IPS DF 6.9 (cell line): ENCODE data around the gene XYLT1.

Experiments used
- DNase-seq: peaks from one replicate; pipeline ENCODE4 v3.0.0-alpha.2; 2013; ENCODE audit warnings: low read depth, low spot score
- H3K27ac ChIP-seq: one replicate; pipeline ENCODE4 v1.5.1; 2013; ENCODE audit warnings: low read length, control low read depth
- H3K27me3 ChIP-seq: 2 replicates; pipeline ENCODE4 v1.6.1; 2013; ENCODE audit warnings: mild to moderate bottlenecking, low read length; ENCODE audit not compliant: control insufficient read depth, insufficient read depth
- H3K36me3 ChIP-seq: 2 replicates; pipeline ENCODE4 v1.6.1; 2013; ENCODE audit warnings: low read length; ENCODE audit not compliant: control insufficient read depth, insufficient read depth
- H3K4me1 ChIP-seq: 2 replicates; pipeline ENCODE4 v1.6.1; 2013; ENCODE audit warnings: low read length; ENCODE audit not compliant: control insufficient read depth, insufficient read depth
- H3K4me3 ChIP-seq: 2 replicates; pipeline ENCODE4 v1.5.1; 2013; ENCODE audit warnings: mild to moderate bottlenecking, low read length
- H3K9me3 ChIP-seq: 2 replicates; pipeline ENCODE4 v1.6.1; 2013; ENCODE audit warnings: low read length, inconsistent platforms; ENCODE audit not compliant: control insufficient read depth, insufficient read depth
- whole genome bisulfite sequencing: extraction: QIAGEN DNeasy Blood & Tissue Kit; methylation state at CpG from one replicate; pipeline ENCODE4 v1.1.7; 2013; ENCODE audit warnings: mixed read lengths, missing lambda C conversion rate; ENCODE audit not compliant: insufficient read length, insufficient coverage; 5-methylcytosine and 5-hydroxymethylcytosine counted together

XYLT1 gene

DNA sequence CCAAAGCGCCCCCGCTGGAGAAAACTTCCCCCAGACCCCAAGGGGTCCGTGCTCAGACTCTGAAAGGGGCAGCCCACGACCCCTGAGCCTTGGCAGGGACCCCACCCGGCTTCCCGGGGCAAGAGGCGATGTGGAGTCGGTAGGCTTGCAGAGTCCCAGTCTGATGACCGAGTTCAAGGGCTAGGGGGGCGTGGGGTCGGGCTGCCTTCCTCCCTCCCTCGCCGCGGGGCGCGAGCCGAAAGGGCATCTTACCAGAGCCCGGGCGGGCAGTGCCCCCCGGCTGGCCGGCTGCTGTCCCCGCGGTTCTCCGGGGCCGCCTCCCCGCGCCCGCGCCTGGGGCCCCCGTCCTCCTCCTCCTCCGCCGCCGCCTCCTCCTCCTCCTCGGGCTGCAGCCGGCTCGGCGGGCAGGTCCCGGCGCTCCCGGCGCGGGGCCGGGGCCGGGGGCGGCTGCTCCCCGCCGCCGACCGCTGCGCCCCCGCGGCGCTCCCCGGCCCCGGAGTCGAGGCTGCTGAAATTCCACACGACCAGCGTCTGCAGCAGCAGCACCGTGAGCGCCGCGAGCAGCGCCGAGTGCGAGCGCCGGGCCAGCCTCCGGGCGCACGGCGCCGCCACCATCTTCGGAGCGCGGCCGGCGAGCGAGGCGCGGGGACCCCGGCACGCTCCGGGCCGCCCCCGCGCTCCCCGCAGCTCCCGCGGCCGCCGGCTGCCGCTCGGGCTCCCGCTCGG lies 415 bp downstream of the XYLT1 start:
- Histone ChIP-seq H3K4me3 (peak overlapping the region; percentile 58; the same call in 1 of the 2 replicates), H3K36me3 (no peaks in the 10 kb centered on the region), H3K27ac (no peak overlapping the region), H3K4me1 (no peaks in the 10 kb centered on the region), H3K27me3 (peaks cover 6% of the 10 kb centered on the region; the same call in 1 of the 2 replicates), H3K9me3 (no peaks in the 10 kb centered on the region)
- DNase-seq, result no peak
- no CpG with 5 or more reads among the region's 95 CpGs for WGBS

DNA sequence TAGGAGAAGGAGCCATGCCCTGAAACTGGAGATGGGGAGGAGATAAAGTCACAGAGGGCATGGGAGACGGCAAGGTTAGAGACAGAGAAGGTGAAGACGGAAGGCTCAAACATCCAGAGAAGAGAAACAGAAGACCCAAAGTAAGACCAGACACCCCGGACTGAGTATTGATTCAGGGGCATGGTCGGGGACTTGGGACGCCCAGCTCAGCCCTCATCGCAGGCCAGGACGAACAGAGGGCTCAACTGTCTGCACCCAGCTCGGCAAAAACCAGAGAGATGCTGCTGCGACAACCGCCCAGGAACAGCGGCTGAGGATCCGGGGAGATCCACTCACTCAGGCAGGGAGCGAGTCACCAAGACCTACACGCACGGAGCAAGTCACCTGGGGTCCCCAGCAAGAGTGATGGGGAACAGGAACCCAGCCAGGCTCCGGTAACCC lies 999 bp downstream of the XYLT1 start:
- Histone ChIP-seq H3K9me3 (no peaks in the 10 kb centered on the region), H3K4me1 (no peaks in the 10 kb centered on the region), H3K27ac (no peak overlapping the region), H3K4me3 (peak overlapping the region; percentile 58; the same call in 1 of the 2 replicates), H3K36me3 (no peaks in the 10 kb centered on the region), H3K27me3 (peaks cover 6% of the 10 kb centered on the region; the same call in 1 of the 2 replicates)
- WGBS, result no CpG with 5 or more reads among the region's 16 CpGs
- DNase-seq, result no peak

DNA sequence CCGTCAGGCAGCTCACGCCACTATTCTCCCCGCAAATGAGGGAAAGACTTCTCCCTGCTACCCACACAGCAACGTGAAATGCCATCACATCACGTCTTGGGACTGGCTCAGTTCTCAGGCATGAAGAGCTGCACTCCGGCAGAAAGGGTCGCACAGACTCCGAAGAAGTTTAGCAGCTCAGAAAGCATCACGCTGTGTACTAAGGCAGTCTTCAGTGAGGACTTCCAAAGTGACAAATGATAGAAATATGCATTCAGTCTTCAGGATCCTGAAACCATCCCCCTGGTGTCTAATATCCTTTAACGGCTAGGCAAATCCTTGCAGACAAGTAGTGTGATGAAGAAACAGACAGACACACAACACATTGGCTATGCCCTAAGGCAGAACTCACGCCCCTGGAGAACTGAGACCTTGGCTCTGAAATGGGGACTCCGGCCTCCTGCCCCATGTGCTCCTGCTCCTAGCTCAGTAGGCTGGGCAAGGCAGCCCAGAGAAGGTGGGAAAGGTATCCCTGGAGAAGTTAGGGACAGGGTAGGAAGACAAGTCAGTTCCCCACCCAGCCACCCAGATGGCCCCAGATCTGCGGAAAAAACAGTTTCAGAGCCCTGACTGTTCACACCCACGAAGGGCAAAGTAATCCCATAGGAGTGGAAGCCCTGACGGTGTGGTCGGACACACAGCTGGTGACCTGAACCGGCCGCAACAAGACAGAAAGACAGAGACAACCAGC lies 1.6 kb downstream of the XYLT1 start:
- H3K36me3 ChIP-seq, result no peaks in the 10 kb centered on the region
- no CpG with 5 or more reads among the region's 18 CpGs for WGBS
- no peak overlapping the region for H3K27ac ChIP-seq
- no peak for DNase-seq
- H3K4me3 ChIP-seq, result peak overlapping the region; percentile 58; the same call in 1 of the 2 replicates
- peaks cover 6% of the 10 kb centered on the region; the same call in 1 of the 2 replicates for H3K27me3 ChIP-seq
- H3K9me3 ChIP-seq, result no peaks in the 10 kb centered on the region
- H3K4me1 ChIP-seq, result no peaks in the 10 kb centered on the region

GRCh38 chr16:17468611-17469010 lies 2.1 kb downstream of the XYLT1 start:
- no peaks in the 10 kb centered on the region for H3K4me1 ChIP-seq
- no peak overlapping the region for H3K27ac ChIP-seq
- H3K4me3 ChIP-seq, result no peak overlapping the region
- no CpG with 5 or more reads among the region's 7 CpGs for WGBS
- H3K27me3 ChIP-seq, result peaks cover 6% of the 10 kb centered on the region; the same call in 1 of the 2 replicates
- no peaks in the 10 kb centered on the region for H3K36me3 ChIP-seq
- no peak for DNase-seq
- no peaks in the 10 kb centered on the region for H3K9me3 ChIP-seq

DNA sequence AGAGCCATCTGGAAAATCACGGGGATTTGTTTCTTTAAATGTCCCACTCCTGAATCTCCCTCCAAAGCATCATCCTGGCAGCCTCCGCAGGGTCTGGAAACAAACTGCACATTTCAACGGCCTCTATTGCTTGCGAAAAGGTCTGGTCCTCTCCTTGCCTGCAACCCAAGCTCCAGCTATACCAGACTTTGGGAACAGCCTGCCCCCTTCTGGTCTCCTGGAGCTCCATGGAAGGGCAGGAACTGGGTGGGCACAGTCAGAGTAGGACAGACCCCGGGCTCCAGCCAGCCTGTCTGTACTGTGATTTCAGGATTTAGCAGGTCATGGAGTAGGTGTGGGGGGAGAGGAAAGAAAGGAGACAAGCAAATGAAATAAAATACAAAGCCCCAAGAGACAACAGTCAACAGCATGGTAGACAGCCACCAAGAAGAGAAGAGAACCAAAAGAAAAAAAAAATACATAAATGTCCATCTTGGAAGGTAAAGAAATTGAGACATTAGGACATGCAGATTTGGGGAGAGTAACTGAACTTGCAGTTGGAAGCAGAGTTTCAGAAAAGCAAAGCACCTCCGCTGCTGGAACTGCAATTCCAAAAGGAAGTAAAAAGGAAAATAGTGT lies 2.7 kb downstream of the XYLT1 start:
- H3K27ac ChIP-seq, result no peak overlapping the region
- peaks cover 6% of the 10 kb centered on the region; the same call in 1 of the 2 replicates for H3K27me3 ChIP-seq
- no CpG with 5 or more reads among the region's 6 CpGs for WGBS
- no peaks in the 10 kb centered on the region for H3K4me1 ChIP-seq
- H3K4me3 ChIP-seq, result no peak overlapping the region
- no peaks in the 10 kb centered on the region for H3K9me3 ChIP-seq
- DNase-seq, result no peak
- H3K36me3 ChIP-seq, result no peaks in the 10 kb centered on the region

DNA sequence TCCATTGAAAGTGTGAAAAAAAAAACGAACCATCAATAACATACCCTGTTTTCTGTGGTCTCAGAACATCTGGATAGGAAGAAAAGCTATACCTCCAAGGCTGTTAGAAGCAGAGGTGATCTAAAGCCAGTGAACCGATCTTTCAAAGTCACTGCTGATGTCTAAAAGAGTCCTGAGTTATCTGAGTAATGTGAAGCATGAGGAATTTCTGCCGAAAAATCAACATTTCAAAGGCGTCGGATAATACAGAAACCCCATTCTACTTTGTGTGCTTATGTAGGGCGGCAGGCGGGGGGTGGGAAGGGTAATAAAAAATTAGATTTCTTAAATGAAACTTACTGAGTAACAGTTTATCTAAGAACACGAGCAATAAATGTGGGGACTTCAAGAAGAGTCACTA lies 3.9 kb downstream of the XYLT1 start:
- Histone ChIP-seq H3K4me3 (no peak overlapping the region), H3K9me3 (no peaks in the 10 kb centered on the region)
- no CpG with 5 or more reads among the region's 8 CpGs for WGBS

DNA sequence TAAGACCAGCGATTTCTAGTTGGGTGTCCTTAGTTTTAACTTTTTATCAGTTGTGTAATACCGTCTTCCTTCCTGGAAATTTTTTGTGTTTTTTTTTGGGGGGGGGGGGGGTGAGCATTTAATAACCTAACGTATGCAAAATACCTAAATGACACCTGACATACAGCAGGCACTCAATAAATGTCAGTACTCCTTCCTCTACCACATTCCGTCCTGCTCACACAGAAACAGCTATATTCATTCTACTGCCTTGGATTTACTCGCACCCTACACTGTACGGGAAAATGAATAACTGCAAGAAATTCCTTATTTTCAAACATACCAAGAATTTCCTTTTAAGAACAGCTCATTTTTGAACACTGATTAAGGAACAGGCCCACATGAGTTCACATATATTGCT lies 5.3 kb downstream of the XYLT1 start:
- DNase-seq, result no peak
- Histone ChIP-seq H3K4me3 (no peak overlapping the region), H3K36me3 (no peaks in the 10 kb centered on the region), H3K27ac (no peak overlapping the region), H3K4me1 (peaks cover 4% of the 10 kb centered on the region), H3K27me3 (peaks cover 6% of the 10 kb centered on the region; the same call in 1 of the 2 replicates), H3K9me3 (no peaks in the 10 kb centered on the region)
- WGBS, result no CpG with 5 or more reads among the region's 6 CpGs

More for the DNA sequence above, 3.9 kb downstream of the XYLT1 start:
- no peak for DNase-seq
- no peak overlapping the region for H3K27ac ChIP-seq
- H3K36me3 ChIP-seq, result no peaks in the 10 kb centered on the region
- peaks cover 4% of the 10 kb centered on the region for H3K4me1 ChIP-seq
- peaks cover 6% of the 10 kb centered on the region; the same call in 1 of the 2 replicates for H3K27me3 ChIP-seq

DNA sequence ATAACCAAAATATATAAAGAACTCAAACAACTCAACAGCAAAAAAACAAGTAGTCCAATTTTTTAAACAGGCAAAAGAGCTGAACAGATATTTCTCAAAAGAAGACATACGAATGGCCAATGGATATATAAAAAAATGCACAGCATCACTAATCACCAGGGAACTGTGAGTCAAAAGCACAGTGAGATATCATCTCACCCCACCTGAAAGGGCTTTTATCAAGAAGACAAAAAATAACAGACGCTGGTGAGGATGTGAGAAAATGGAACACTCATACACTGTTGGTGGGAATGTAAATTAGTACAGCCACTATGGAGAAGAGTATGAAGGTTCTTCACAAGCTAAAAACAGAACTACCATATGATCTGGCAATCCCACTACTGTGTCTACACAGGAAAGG lies 7.4 kb downstream of the XYLT1 start:
- no CpG with 5 or more reads among the region's 2 CpGs for WGBS
- no peak overlapping the region for H3K27ac ChIP-seq
- H3K4me3 ChIP-seq, result no peak overlapping the region

DNA sequence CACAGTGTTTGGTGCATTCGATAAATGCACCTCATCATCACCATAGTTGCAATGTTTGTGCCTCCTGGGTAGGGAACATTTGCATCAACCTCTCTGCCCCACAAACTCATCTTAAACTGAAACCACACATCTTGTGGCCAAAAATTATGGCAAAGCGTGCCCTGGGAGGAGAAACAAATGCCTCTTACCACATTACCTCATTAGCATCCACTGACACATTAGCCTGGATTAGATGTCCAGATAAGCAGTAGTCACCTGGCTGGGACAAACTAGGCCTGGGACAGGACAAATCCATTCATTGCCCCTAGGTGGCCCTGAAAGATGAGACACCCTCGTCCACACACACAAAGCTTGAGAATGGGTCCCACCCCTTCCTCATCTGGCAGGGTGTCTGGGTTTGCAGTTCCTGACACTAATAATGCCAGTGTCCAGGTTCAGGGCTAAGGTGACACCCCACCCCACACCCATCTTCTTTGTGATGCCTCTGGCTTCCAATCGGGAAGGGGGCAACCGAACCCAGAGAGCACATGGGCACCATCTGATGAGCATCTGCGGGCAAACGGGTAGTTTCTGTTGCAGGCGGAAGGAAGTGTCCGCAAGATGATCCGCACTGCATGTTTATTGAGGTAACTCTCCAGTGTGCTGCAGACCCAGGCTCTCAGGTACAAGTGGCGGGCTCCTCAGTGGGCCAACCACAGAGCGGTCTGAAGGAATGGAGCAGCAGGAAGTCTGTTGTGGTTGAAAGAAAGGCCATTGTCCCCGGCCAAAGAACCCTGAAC lies 8.6 kb downstream of the XYLT1 start:
- Histone ChIP-seq H3K9me3 (no peaks in the 10 kb centered on the region), H3K27ac (no peak overlapping the region), H3K4me1 (peaks cover 7% of the 10 kb centered on the region), H3K27me3 (no peaks in the 10 kb centered on the region), H3K36me3 (no peaks in the 10 kb centered on the region), H3K4me3 (no peak overlapping the region)
- no CpG with 5 or more reads among the region's 13 CpGs for WGBS
- DNase-seq, result no peak

More for the DNA sequence above, 7.4 kb downstream of the XYLT1 start:
- Histone ChIP-seq H3K27me3 (no peaks in the 10 kb centered on the region), H3K9me3 (no peaks in the 10 kb centered on the region), H3K36me3 (no peaks in the 10 kb centered on the region), H3K4me1 (peaks cover 7% of the 10 kb centered on the region)
- DNase-seq, result no peak

- peaks cover 7% of the 10 kb centered on the region for H3K4me1 ChIP-seq
- no peak for DNase-seq
- no peaks in the 10 kb centered on the region for H3K9me3 ChIP-seq
- H3K27ac ChIP-seq, result no peak overlapping the region
- WGBS, result no CpG with 5 or more reads among the region's 3 CpGs
- H3K36me3 ChIP-seq, result no peaks in the 10 kb centered on the region
- no peak overlapping the region for H3K4me3 ChIP-seq
- no peaks in the 10 kb centered on the region for H3K27me3 ChIP-seq
These were observed 9.9 kb downstream of the XYLT1 start for GRCh38 chr16:17460890-17461289.
